ENCODE results near the gene TMEM184A.

The TMEM184A gene

GRCh38 chr7:1501487-1502270 lies 54.3 kb downstream of the TMEM184A start:
- DNase-seq (ENCODE audit: low read depth) = no peak

- no peak for DNase-seq (ENCODE audit: low read depth)
These were observed 55.8 kb downstream of the TMEM184A start for GRCh38 chr7:1500064-1500807.

- DNase-seq (ENCODE audit: low read depth) = no peak
These were observed 56.5 kb downstream of the TMEM184A start for GRCh38 chr7:1499367-1500029.

GRCh38 chr7:1498370-1499305 lies 57.4 kb downstream of the TMEM184A start:
- no peak for DNase-seq (ENCODE audit: low read depth)

GRCh38 chr7:1497293-1497927 lies 58.6 kb downstream of the TMEM184A start:
- DNase-seq (ENCODE audit: low read depth) = no peak

GRCh38 chr7:1496531-1497292 lies 59.3 kb downstream of the TMEM184A start:
- DNase-seq (ENCODE audit: low read depth) = no peak

- no peak for DNase-seq (ENCODE audit: low read depth)
These were observed 60.3 kb downstream of the TMEM184A start for GRCh38 chr7:1495564-1496242.

GRCh38 chr7:1494866-1495563 lies 61.0 kb downstream of the TMEM184A start:
- no peak for DNase-seq (ENCODE audit: low read depth)

- no peak for DNase-seq (ENCODE audit: low read depth)
These were observed 61.6 kb downstream of the TMEM184A start for GRCh38 chr7:1494447-1494846.

GRCh38 chr7:1493571-1493970 lies 62.4 kb downstream of the TMEM184A start:
- DNase-seq (ENCODE audit: low read depth) = no peak

GRCh38 chr7:1493129-1493528 lies 62.9 kb downstream of the TMEM184A start:
- DNase-seq (ENCODE audit: low read depth) = no peak

GRCh38 chr7:1492640-1493039 lies 63.4 kb downstream of the TMEM184A start:
- no peak for DNase-seq (ENCODE audit: low read depth)
